Hepatocyte (in vitro differentiated cells): ENCODE measurements around the gene ASPDH. TPM values are rescaled to one million over a fixed set of nuclear protein-coding genes. Genes with fewer than 3 reads are reported as not detected.

Experiments used
- DNase-seq: peaks from one replicate; pipeline ENCODE4 v3.0.0-alpha.2; 2016; ENCODE audit warnings: low spot score
- H2AFZ ChIP-seq: fragments of 200-600 bp; sonication (generic); 2 replicates; pipeline ENCODE4 v1.6.0; 2016; ENCODE audit warnings: antibody characterized with exemption, mild to moderate bottlenecking
- H3K27ac ChIP-seq: fragments of 200-600 bp; sonication (generic); 2 replicates; pipeline ENCODE4 v1.5.1; 2016; ENCODE audit warnings: mild to moderate bottlenecking
- H3K27me3 ChIP-seq: fragments of 200-600 bp; sonication (generic); 2 replicates; pipeline ENCODE4 v1.6.1; 2016
- H3K36me3 ChIP-seq: fragments of 200-600 bp; sonication (generic); replicated peaks from 2 replicates; pipeline ENCODE4 v1.5.1; 2016; ENCODE audit warnings: low read depth; ENCODE audit not compliant: insufficient read depth
- H3K4me1 ChIP-seq: fragments of 200-600 bp; sonication (generic); 2 replicates; pipeline ENCODE4 v1.5.1; 2016; ENCODE audit warnings: mild to moderate bottlenecking, moderate library complexity; ENCODE audit not compliant: insufficient read depth
- H3K4me2 ChIP-seq: fragments of 200-600 bp; sonication (generic); 2 replicates; pipeline ENCODE4 v1.6.0; 2016
- H3K4me3 ChIP-seq: fragments of 200-600 bp; sonication (generic); 2 replicates; pipeline ENCODE4 v1.5.1; 2016; ENCODE audit warnings: mild to moderate bottlenecking
- H3K79me2 ChIP-seq: fragments of 200-600 bp; sonication (generic); 2 replicates; pipeline ENCODE4 v1.6.0; 2017; ENCODE audit warnings: mild to moderate bottlenecking
- H3K9me2 ChIP-seq: fragments of 200-600 bp; sonication (generic); replicated peaks from 2 replicates; pipeline ENCODE4 v1.6.0; 2017; ENCODE audit warnings: mild to moderate bottlenecking; ENCODE audit not compliant: insufficient read depth
- H3K9me3 ChIP-seq: fragments of 200-600 bp; sonication (generic); 2 replicates; pipeline ENCODE4 v1.5.1; 2016; ENCODE audit warnings: low read depth, mild to moderate bottlenecking
- H4K20me1 ChIP-seq: fragments of 200-600 bp; sonication (generic); 2 replicates; pipeline ENCODE4 v1.6.0; 2016; ENCODE audit warnings: mild to moderate bottlenecking; ENCODE audit not compliant: insufficient read depth, poor library complexity, severe bottlenecking
- EZH2 ChIP-seq: fragments of 200-600 bp; sonication (generic); IDR thresholded peaks from 2 replicates; pipeline ENCODE4 v1.6.1; 2016; ENCODE audit warnings: antibody characterized with exemption, mild to moderate bottlenecking, borderline replicate concordance
- EZH2phosphoT487 ChIP-seq: fragments of 200-600 bp; sonication (generic); IDR thresholded peaks from one replicate; pipeline ENCODE4 v1.6.1; 2018; ENCODE audit warnings: antibody characterized with exemption, mild to moderate bottlenecking, low read depth, moderate library complexity; ENCODE audit not compliant: unreplicated experiment, severe bottlenecking
- WGBS: methylation state at CpG from one replicate; pipeline ENCODE4 v1.1.6; 2016; ENCODE audit warnings: low lambda C conversion rate; ENCODE audit errors: missing lambda C conversion rate; 5-methylcytosine and 5-hydroxymethylcytosine counted together
- polyA plus RNA-seq: library from polyadenylated mRNA; unstranded; fragments of >200 nt; fragmentation: Nextera tagmentation; extraction: Ambion mirVana; gene quantifications from 2 replicates; pipeline ENCODE4 v1.2.1, GENCODE V29; 2016
- total RNA-seq: library from RNA; depleted of rRNA; stranded (reverse); fragments of >200 nt; gene quantifications from 2 replicates; pipeline ENCODE4 v1.2.3, GENCODE V29; 2014
- TF ChIP-seq, protein P1 (sequence below): fragments of 200-600 bp; sonication (generic); IDR thresholded peaks from 2 replicates; pipeline ENCODE4 v1.5.1; 2016; ENCODE audit warnings: antibody characterized with exemption, mild to moderate bottlenecking; ENCODE audit not compliant: poor library complexity

The ASPDH gene
- total and polyA plus RNA-seq, 2 experiments from 2014 or later, result 7.4 to 9.0 TPM

DNA sequence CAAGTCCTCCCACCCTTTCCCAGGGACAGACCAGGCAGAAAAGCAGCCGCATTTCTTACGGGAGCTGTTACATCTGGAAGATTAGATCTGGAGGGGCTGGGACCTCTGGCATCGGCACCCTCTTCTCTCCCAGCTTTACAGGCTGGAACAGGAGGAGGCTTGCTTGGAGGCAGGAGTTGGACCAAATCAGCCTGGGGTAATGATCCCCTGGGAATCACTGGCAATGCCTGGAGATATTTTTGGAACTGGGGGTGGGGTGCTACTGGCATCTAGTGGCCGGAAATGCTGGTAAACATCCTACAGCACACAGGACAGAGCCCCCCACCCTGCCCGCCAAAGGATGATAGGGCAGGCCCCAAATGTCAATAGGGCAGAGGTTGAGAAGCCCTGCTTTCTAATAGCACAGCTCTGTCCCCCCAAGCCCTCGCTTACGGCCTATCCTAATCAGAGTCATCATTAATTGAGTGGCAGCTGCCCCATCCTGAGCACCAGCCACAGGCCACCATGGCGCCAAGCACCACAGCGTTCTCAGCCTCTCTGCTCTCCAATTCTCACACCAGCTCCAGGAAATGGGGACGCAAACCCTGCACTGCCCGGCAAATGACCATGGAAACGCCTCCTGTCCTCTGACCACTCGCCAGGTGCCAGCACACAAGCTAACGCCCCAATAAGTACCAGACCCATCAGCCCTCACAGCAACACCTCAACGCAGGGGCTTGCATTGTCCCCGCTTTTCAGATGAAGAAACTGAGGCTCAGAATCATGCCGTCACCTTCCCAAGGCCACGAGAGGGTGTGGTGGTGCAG, 33.9 kb upstream of the ASPDH start:
- Histone ChIP-seq H3K9me3 (no peaks in the 10 kb centered on the region), H3K9me2 (no peaks in the 10 kb centered on the region), H3K27me3 (peaks cover 20% of the 10 kb centered on the region), H3K4me2 (no peak overlapping the region), H3K4me3 (no peak overlapping the region), H2AFZ (no peak overlapping the region), H3K79me2 (no peaks in the 10 kb centered on the region), H4K20me1 (no peaks in the 10 kb centered on the region), H3K4me1 (no peaks in the 10 kb centered on the region), H3K36me3 (no peaks in the 10 kb centered on the region), H3K27ac (no peak overlapping the region)
- WGBS, result 73% methylated on average over 18 of the region's 18 CpGs
- no peak for DNase-seq
- TF ChIP-seq EZH2, result no peak
- no peak for TF ChIP-seq EZH2phosphoT487
- TF ChIP-seq, protein P1, sequence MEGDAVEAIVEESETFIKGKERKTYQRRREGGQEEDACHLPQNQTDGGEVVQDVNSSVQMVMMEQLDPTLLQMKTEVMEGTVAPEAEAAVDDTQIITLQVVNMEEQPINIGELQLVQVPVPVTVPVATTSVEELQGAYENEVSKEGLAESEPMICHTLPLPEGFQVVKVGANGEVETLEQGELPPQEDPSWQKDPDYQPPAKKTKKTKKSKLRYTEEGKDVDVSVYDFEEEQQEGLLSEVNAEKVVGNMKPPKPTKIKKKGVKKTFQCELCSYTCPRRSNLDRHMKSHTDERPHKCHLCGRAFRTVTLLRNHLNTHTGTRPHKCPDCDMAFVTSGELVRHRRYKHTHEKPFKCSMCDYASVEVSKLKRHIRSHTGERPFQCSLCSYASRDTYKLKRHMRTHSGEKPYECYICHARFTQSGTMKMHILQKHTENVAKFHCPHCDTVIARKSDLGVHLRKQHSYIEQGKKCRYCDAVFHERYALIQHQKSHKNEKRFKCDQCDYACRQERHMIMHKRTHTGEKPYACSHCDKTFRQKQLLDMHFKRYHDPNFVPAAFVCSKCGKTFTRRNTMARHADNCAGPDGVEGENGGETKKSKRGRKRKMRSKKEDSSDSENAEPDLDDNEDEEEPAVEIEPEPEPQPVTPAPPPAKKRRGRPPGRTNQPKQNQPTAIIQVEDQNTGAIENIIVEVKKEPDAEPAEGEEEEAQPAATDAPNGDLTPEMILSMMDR, result no peak

- Histone ChIP-seq H3K9me2 (no peaks in the 10 kb centered on the region), H3K36me3 (no peaks in the 10 kb centered on the region), H3K27me3 (peaks cover 17% of the 10 kb centered on the region), H3K79me2 (no peaks in the 10 kb centered on the region), H2AFZ (no peak overlapping the region), H3K4me2 (no peak overlapping the region), H3K4me3 (no peak overlapping the region), H3K9me3 (no peaks in the 10 kb centered on the region), H3K4me1 (no peaks in the 10 kb centered on the region), H4K20me1 (no peaks in the 10 kb centered on the region), H3K27ac (no peak overlapping the region)
- TF ChIP-seq EZH2 (no peak), EZH2phosphoT487 (no peak)
- TF ChIP-seq, protein P1, result no peak
- 89% methylated on average over 26 of the region's 29 CpGs for WGBS
- no peak for DNase-seq
Observed at GRCh38 chr19:50546527-50547221, 33.0 kb upstream of the ASPDH start.

GRCh38 chr19:50542943-50543342, 29.2 kb upstream of the ASPDH start:
- Histone ChIP-seq H2AFZ (no peak overlapping the region), H3K4me2 (no peak overlapping the region), H4K20me1 (no peaks in the 10 kb centered on the region), H3K4me1 (no peaks in the 10 kb centered on the region), H3K4me3 (no peak overlapping the region), H3K36me3 (no peaks in the 10 kb centered on the region), H3K27ac (no peak overlapping the region), H3K9me2 (no peaks in the 10 kb centered on the region), H3K79me2 (no peaks in the 10 kb centered on the region), H3K27me3 (no peaks in the 10 kb centered on the region), H3K9me3 (no peaks in the 10 kb centered on the region)
- DNase-seq, result no peak
- TF ChIP-seq EZH2 (no peak), EZH2phosphoT487 (no peak)
- TF ChIP-seq, protein P1, result no peak
- 87% methylated on average over 18 of the region's 21 CpGs for WGBS
